NB4 (cell line): ENCODE measurements around the gene RBM33.
A peak's percentile ranks its signal among the peaks of the same experiment; 100 is the strongest.

Source experiments
- DNase-seq: peaks from one replicate; pipeline ENCODE4 v3.0.0; 2010; ENCODE audit warnings: low read depth
- H3K4me3 ChIP-seq: one replicate; pipeline ENCODE4 v1.5.1; 2011; ENCODE audit warnings: mild to moderate bottlenecking, low read depth, low read length, moderate library complexity
- MYC ChIP-seq: IDR thresholded peaks from 2 replicates; pipeline ENCODE4 v1.6.1; 2011; ENCODE audit warnings: low read depth, low read length
- POLR2A ChIP-seq: IDR thresholded peaks from 2 replicates; pipeline ENCODE4 v1.6.1; 2011; ENCODE audit warnings: mild to moderate bottlenecking; ENCODE audit not compliant: insufficient read length; ENCODE audit errors: extremely low read depth
- TF ChIP-seq, protein P1 (sequence below): IDR thresholded peaks from 2 replicates; pipeline ENCODE4 v1.6.1; 2011; ENCODE audit warnings: low read depth, low read length
- TF ChIP-seq, protein P2 (sequence below): IDR thresholded peaks from one replicate; pipeline ENCODE4 v1.5.1; 2012; ENCODE audit warnings: low read depth, low read length

Gene RBM33

DNA sequence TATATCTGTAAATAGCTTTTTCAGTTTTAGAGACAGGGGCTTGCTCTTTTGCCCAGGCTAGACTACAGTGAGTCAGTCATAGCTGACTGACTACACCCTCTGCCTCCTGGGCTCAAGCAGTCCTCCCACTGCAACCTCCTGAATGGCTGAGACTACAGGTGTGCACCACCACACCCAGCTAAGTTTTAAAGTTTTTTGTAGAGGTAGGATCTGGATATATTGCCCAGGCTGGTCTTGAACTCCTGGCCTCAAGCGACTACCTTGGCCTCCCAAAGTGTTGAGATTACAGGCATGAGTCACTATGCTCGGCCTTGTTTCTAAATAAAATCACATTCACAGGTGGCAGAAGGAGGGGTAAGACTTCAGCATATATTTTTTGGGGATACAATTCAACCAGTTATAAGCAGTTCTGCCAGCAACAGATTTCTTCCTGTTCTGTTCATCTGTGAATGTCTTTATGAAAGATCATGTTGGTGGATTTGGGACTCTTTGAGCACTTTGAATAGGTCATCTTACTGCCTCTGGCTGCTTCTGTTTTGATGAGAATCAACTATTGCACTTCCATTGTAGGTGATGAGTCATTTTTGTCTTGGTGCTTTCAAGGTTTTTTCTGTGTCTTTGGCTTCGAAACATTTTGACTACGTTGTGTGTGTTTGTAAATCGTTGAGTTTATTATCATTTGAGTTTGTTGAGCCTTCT, 15.7 kb downstream of the RBM33 start:
- no peak overlapping the region for H3K4me3 ChIP-seq
- peak; percentile 51 for DNase-seq
- TF ChIP-seq, protein P1, sequence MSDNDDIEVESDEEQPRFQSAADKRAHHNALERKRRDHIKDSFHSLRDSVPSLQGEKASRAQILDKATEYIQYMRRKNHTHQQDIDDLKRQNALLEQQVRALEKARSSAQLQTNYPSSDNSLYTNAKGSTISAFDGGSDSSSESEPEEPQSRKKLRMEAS, result no peak
- no peak for TF ChIP-seq POLR2A
- TF ChIP-seq, protein P2, sequence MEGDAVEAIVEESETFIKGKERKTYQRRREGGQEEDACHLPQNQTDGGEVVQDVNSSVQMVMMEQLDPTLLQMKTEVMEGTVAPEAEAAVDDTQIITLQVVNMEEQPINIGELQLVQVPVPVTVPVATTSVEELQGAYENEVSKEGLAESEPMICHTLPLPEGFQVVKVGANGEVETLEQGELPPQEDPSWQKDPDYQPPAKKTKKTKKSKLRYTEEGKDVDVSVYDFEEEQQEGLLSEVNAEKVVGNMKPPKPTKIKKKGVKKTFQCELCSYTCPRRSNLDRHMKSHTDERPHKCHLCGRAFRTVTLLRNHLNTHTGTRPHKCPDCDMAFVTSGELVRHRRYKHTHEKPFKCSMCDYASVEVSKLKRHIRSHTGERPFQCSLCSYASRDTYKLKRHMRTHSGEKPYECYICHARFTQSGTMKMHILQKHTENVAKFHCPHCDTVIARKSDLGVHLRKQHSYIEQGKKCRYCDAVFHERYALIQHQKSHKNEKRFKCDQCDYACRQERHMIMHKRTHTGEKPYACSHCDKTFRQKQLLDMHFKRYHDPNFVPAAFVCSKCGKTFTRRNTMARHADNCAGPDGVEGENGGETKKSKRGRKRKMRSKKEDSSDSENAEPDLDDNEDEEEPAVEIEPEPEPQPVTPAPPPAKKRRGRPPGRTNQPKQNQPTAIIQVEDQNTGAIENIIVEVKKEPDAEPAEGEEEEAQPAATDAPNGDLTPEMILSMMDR, result no peak

DNA sequence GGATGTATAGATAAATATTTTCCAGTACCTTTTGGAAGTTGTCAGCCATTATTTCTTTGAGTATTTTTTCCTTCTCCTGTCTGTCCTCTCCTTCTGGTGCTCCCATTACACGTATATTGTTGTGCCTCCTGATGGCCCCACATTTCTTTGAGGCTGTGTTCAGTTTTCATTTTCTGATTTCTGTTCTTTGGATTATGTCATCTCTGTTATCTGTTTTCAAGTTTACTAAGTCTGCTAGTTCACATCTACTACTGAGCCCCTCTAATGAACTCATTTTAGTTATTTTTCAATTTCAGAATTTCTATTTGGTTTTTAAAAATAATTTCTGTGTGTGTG, 16.3 kb downstream of the RBM33 start:
- DNase-seq, result no peak
- H3K4me3 ChIP-seq, result no peak overlapping the region
- TF ChIP-seq, protein P2, result no peak
- TF ChIP-seq MYC (no peak), POLR2A (no peak)
- TF ChIP-seq, protein P1, result no peak

DNA sequence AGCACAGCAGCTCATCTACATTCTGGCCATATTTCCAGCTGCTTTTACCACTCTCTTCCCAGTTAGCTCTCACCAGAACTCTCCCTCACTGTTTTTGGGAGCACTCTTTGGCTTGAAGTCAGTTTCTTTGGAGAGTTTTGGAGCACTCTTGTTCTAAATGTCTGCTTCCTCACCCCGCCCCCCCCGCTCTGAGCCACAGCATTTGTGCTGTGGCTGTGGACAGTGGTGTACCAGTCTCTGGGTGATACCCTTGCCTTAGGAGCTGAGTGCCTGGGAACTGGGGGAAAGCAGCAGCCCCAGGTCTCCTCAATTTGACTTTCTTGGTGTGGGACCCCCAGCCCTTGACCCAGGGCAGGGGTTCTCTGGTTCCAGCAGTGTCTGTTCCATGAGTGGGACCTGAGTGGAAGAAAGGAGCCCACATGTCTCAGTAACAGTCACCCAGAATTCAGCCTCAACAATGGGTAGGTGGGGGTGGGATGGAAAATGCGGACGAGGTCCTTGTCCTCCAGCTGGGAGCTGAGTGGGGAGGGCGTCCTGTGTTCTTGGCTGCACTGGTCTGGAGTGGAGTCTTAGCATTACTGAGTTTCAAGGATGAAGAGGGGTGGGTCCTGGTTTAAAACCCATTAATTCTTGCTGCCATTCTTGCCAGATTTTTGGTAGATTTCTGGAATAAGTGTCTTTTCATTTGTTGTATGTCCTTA, 18.0 kb downstream of the RBM33 start:
- no peak for DNase-seq
- no peak overlapping the region for H3K4me3 ChIP-seq
- TF ChIP-seq, protein P2, result no peak
- no peak for TF ChIP-seq POLR2A
- no peak for TF ChIP-seq MYC
- TF ChIP-seq, protein P1, result no peak

DNA sequence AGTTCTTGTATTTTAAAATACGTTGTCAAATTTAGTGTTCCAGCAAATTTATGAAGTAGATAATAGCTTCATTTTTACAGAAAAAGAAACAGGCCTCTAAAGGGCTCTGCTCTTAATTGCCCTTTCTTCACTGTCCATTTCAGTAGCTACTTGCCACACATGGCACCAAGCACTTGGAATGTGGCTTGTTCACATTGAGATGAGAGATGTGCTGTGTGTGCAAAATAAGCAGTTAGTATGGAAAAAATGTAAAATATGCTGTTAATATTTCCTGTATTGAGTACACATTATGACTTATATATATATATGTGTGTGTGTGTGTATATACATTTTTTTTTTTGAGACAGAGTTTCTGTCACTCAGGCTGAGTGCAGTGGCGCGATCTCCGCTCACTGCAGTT, 19.5 kb downstream of the RBM33 start:
- no peak overlapping the region for H3K4me3 ChIP-seq
- TF ChIP-seq, protein P2, result no peak
- TF ChIP-seq POLR2A (no peak), MYC (no peak)
- TF ChIP-seq, protein P1, result no peak
- no peak for DNase-seq

DNA sequence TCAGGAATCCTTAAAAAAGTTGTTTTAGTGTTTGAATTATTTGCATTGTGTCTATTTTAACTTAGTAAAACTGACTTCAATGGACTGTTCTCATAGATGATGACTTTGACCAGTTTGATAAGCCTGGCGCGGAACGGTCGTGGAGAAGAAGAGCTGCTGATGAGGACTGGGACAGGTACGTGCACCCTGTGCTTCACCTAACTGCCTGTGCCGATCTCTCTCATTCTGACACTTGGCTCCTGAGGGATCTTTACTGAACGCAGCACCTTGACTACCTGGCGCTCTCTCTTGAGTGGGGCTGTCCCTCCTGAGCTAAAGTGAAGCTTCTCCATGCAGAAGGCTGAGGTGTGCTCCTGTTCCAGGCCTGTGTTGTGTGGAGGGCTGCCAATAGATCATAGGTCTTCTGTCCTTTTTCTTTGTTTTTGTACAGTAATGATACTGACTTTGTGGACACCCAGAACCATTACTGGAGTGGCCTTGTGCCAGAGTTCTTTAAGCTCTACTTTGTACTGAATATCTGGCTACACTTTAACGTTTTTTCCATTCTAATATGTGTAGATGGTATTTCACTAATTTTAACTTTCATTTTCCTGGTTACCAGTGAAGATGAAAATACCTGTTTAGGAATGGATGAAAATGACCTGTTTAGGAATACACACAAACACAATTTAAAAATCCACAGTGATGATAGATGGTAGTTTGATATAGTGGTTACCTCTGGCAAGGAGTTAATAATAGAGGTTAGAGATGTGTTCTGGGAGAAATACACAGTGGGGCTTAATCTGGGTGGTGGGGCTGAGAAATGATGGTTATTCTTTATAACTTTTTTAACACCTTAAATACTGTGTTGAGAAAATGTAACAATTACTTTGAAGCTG, 20.9 kb downstream of the RBM33 start:
- TF ChIP-seq, protein P2, result no peak
- TF ChIP-seq, protein P1, result no peak
- no peak overlapping the region for H3K4me3 ChIP-seq
- no peak for DNase-seq
